GM18508 (cell line): ENCODE measurements around the gene CC2D2B.

Experiments used
- ATAC-seq: cut with Tn5 transposase; IDR thresholded peaks from one replicate; pipeline ENCODE4 v1.9.1; 2021; ENCODE audit warnings: moderate number of reproducible peaks; ENCODE audit not compliant: insufficient read depth, unreplicated experiment

The CC2D2B gene

DNA sequence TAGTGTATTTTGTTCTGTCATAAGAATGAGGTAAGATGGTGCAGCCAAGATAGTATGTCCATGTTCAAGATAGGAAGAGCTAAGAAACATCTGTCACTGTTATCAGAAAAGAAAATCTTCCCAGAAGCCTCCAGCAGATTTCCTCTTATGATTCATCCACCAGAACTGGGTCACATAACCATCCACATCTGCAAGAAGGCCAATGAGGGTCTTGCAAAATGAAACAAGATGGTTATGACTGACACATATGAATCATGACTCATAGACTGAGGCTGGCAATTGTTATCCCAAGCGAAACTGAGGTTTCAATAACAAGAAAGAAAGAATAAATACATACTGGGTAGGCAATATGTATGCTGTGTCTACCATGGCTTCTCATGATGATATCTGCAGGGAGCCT is 165.9 kb downstream of the CC2D2B start:
- ATAC-seq: no peak

DNA sequence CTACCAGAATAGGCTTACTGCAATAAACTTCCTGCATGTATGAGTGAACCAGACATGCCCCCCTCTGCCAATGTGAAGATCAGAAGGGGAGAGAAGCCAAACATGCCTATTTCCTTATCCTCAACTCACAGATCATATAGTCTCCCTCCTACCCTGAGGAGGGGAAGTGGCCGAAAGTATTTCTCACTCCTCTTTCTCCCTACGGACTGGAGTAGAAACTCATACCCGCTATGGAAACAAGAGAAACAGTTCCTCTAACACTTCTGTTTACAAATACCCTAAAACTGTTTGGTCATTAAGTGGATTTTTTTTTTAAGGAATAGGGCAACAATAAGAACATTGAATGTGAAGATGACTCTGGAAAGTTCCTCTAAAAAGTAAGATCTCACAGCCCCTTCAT is 167.0 kb downstream of the CC2D2B start:
- no peak for ATAC-seq

DNA sequence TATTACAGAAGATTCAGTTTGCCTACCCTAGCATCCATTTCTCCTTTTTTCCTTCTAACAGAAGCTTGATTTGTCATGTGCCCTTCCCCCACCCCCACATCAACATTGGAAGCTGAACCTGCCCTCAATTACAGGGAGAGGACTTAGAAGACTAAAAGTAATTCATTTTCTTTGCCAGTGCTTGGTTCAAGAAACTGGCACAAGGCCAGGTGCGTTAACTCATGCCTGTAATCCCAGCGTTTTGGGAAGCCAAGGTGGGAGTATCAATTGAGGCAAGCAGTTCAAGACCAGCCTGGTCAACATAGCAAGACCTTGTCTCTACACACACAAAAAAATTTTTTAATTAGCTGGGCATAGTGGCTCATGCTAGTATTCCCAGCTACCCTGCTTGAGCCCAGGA is 168.2 kb downstream of the CC2D2B start:
- no peak for ATAC-seq

DNA sequence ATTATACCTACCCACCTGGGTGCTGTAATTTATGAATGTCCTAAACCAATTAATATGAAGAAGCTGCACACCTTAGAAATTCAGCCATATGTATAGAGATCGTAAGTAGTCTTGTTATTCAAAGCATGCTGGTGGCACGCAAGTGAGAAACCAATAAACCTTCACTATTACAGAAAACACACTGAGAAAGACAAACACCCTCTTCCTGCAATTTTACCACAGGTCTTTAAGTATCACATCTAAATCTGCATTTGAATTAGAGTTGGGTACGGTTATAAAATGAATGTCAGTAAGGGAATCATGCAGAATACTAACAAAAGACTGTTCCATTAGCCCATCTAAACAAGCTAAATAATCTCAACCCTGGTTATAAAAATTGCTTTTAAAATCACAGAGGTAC is 169.4 kb downstream of the CC2D2B start:
- ATAC-seq: no peak

DNA sequence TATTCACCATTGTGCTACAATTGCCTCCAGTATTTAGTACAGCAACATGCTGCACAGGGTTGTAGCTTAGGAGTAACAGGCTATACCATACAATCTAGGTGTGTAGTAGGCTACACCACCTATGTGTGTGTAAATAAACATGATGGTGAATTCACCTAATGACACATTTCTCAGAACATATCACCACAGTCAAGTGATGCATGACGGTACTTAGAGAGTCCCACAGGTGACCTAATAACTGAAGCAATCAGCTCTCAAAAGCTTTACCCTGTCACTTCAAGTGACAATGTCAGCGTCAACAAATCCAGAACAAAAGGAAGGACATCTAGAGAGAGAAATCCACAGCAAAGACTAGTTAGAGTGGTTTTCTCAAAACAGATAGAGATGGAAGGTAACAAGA is 174.4 kb downstream of the CC2D2B start:
- no peak for ATAC-seq
